Gastroesophageal sphincter (tissue), 4 donors: ENCODE data around the gene SPECC1L. TPM values are rescaled to one million over a fixed set of nuclear protein-coding genes. Genes with fewer than 3 reads are reported as not detected.

Experiments
- ATAC-seq: fragments of 150-250 bp; one replicate; pipeline ENCODE4 v1.9.1; 2016; ENCODE audit warnings: mild to moderate bottlenecking, moderate library complexity
- H3K27ac ChIP-seq, 4 donors: fragments of 200-600 bp; sonication (generic) in 3 of 4; 1 replicate in 3 of 4; 2 replicates in 1 of 4; pipeline ENCODE4 v1.5.1; 2016 to 2019
- H3K27me3 ChIP-seq: fragments of 200-600 bp; sonication (generic); one replicate; pipeline ENCODE4 v1.5.1; 2019
- H3K36me3 ChIP-seq, 2 donors: fragments of 200-600 bp; sonication (generic); one replicate each; pipeline ENCODE4 v1.5.1; 2019; ENCODE audit warnings: control low read depth in 1 of 2
- H3K4me1 ChIP-seq, 3 donors: fragments of 200-600 bp; sonication (generic); 1 replicate in 2 of 3; 2 replicates in 1 of 3; pipeline ENCODE4 v1.5.1; 2016 to 2019; ENCODE audit warnings: control low read depth in 2 of 3
- H3K4me3 ChIP-seq, 2 donors: fragments of 200-600 bp; sonication (generic); one replicate each; pipeline ENCODE4 v1.5.1; 2019; ENCODE audit warnings: mild to moderate bottlenecking in 1 of 2, moderate library complexity in 1 of 2
- H3K9me3 ChIP-seq, 3 donors: fragments of 200-600 bp; sonication (generic); one replicate each; pipeline ENCODE4 v1.5.1; 2017 to 2019; ENCODE audit warnings: control low read depth in 2 of 3
- EP300 ChIP-seq: sonication (generic); formaldehyde crosslinking; IDR thresholded peaks from one replicate; pipeline ENCODE4 v1.6.1; 2017; ENCODE audit warnings: antibody characterized with exemption, mild to moderate bottlenecking
- POLR2A ChIP-seq, 2 donors: fragments of 450-650 bp; IDR thresholded peaks; one replicate each; pipeline ENCODE4 v1.6.1; 2017; ENCODE audit warnings: antibody characterized with exemption in 2 of 2, mild to moderate bottlenecking in 2 of 2, moderate library complexity in 1 of 2
- POLR2AphosphoS5 ChIP-seq: sonication (generic); formaldehyde crosslinking; IDR thresholded peaks from one replicate; pipeline ENCODE4 v1.6.1; 2017; ENCODE audit warnings: antibody characterized with exemption
- WGBS, 2 donors: methylation state at CpG; one replicate each; pipeline ENCODE4 v1.1.5; 2018; ENCODE audit warnings: low coverage in 1 of 2; 5-methylcytosine and 5-hydroxymethylcytosine counted together
- total RNA-seq, 4 donors: library from RNA; depleted of rRNA; stranded (reverse); fragments of >200 nt; gene quantifications; one replicate each; pipeline ENCODE4 v1.1.0, GENCODE V29; 2016
- TF ChIP-seq, protein P1 (sequence below), 4 experiments: fragments of 200-600 bp in 2 of 4; fragments of 450-650 bp in 2 of 4; sonication (generic) in 1 of 4; IDR thresholded peaks; one replicate each; pipeline ENCODE4 v1.5.1; 2017 to 2019; ENCODE audit warnings: antibody characterized with exemption in 4 of 4, mild to moderate bottlenecking in 2 of 4, moderate library complexity in 2 of 4

SPECC1L gene
- total RNA-seq, 4 donors from 2014 or later: 62.3 to 110 (median 92.5) TPM

- Histone ChIP-seq H3K4me1 (peaks cover 0 to 11% (median 3%) of the 10 kb centered on the region in 3 donors), H3K27ac (no peak overlapping the region), H3K36me3 (peaks cover 0 to 74% of the 10 kb centered on the region in 2 donors), H3K27me3 (no peaks in the 10 kb centered on the region), H3K9me3 (no peaks in the 10 kb centered on the region), H3K4me3 (no peak overlapping the region)
- no peak for ATAC-seq
- WGBS, 2 donors: no CpG with 5 or more reads among the region's 7 CpGs
- TF ChIP-seq EP300: no peak
- no peak for TF ChIP-seq POLR2A (IDR thresholded peaks at IDR 0.05)
- TF ChIP-seq POLR2AphosphoS5: no peak
- TF ChIP-seq, protein P1, sequence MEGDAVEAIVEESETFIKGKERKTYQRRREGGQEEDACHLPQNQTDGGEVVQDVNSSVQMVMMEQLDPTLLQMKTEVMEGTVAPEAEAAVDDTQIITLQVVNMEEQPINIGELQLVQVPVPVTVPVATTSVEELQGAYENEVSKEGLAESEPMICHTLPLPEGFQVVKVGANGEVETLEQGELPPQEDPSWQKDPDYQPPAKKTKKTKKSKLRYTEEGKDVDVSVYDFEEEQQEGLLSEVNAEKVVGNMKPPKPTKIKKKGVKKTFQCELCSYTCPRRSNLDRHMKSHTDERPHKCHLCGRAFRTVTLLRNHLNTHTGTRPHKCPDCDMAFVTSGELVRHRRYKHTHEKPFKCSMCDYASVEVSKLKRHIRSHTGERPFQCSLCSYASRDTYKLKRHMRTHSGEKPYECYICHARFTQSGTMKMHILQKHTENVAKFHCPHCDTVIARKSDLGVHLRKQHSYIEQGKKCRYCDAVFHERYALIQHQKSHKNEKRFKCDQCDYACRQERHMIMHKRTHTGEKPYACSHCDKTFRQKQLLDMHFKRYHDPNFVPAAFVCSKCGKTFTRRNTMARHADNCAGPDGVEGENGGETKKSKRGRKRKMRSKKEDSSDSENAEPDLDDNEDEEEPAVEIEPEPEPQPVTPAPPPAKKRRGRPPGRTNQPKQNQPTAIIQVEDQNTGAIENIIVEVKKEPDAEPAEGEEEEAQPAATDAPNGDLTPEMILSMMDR (IDR thresholded peaks at IDR 0.05): no peak
These were observed 141.6 kb downstream of the SPECC1L start for GRCh38 chr22:24412274-24412673.

DNA sequence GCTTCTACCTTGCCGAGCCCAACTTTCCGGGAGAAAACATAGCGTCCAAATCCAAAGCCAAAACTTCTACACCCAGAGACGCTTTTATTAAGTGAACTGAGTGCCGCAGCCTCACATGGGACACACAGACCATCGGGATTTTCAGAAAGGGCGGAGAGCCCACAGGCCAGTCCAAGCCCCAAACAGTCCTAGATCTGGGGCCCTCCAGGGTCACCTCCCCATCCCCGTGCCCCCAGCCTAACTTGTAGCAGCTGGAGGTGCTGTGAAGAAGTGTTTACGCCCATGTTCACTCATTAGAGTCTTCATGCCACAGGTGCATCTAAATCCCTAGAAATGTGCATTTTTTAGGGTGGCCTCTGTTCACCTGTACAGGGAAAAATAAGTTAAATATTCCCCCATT lies 142.6 kb downstream of the SPECC1L start:
- Histone ChIP-seq H3K27ac (no peak overlapping the region), H3K9me3 (no peaks in the 10 kb centered on the region), H3K36me3 (peaks cover 0 to 74% of the 10 kb centered on the region in 2 donors), H3K27me3 (no peaks in the 10 kb centered on the region), H3K4me1 (peaks cover 0 to under 1% (median 0%) of the 10 kb centered on the region in 3 donors), H3K4me3 (no peak overlapping the region)
- ATAC-seq: no peak
- TF ChIP-seq, protein P1 (IDR thresholded peaks at IDR 0.05): no peak
- TF ChIP-seq POLR2A (IDR thresholded peaks at IDR 0.05) (no peak), POLR2AphosphoS5 (no peak), EP300 (no peak)
- 89% methylated on average over 6 of the region's 9 CpGs; no CpG with 5 or more reads in 1 of the 2 donors for WGBS, 2 donors

DNA sequence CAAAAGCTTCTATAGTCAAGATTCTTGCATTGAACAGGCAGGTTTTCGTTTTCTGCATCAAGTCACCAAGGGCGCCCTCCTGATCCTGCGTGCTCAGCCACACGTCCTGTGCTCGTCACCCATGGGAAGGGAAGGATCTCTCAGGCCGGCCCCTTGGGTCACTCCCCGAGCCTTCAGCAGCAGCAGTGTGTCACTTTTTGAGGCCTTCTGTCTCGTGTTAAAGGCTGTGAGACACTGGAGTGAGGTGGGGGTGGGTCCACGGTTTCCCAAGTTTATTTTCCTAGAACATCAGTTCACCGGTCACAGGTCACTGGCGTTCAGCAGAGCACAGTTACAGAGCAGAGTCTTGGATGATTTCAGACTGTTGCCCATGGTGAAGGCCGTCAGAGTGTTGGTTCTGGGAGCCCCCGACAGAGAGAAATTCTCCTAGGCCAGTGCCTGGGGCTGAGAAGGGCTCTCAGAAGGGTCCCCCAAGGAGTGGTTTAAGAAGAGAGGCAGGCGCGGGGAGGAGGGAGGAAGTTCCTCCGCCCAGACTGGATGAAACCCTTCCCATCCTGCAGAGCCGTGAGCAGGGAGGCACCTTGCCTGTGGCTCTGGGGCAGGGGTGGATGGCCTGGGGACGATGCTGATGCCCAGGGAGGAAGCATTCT lies 143.2 kb downstream of the SPECC1L start:
- peaks cover 0 to 76% of the 10 kb centered on the region in 2 donors for H3K36me3 ChIP-seq
- no peak overlapping the region for H3K27ac ChIP-seq
- no peaks in the 10 kb centered on the region for H3K27me3 ChIP-seq
- no peak for ATAC-seq
- H3K4me3 ChIP-seq: no peak overlapping the region
- H3K9me3 ChIP-seq: no peaks in the 10 kb centered on the region
- 83 to 100% methylated on average over 2 to 5 of the region's 18 CpGs for WGBS, 2 donors
- TF ChIP-seq POLR2AphosphoS5 (no peak), EP300 (no peak), POLR2A (IDR thresholded peaks at IDR 0.05) (no peak)
- TF ChIP-seq, protein P1 (IDR thresholded peaks at IDR 0.05): no peak
- H3K4me1 ChIP-seq: no peaks in the 10 kb centered on the region

DNA sequence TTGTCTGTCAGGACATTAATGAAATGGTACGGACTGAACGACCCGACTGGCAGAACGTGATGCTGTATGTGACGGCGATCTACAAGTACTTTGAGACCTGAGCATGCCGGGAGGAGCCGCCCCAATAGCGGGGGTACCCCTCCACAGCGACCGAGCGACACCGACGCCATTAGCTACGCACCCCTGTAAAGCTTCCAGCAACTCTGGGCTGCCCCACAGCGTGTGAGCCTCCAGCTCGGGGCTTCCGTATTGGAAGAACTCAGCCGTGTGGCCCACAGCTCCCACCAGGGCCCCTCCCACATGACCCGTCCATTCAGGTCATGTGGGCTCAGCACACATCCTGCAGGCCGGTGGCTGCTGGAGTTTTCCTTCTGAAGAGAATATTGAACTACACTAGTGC lies 143.9 kb downstream of the SPECC1L start:
- H3K4me1 ChIP-seq: peaks cover 0 to 4% (median 0%) of the 10 kb centered on the region in 3 donors
- H3K4me3 ChIP-seq: no peak overlapping the region
- WGBS, 2 donors: 83% methylated on average over 6 of the region's 21 CpGs; no CpG with 5 or more reads in 1 of the 2 donors
- H3K27ac ChIP-seq: no peak overlapping the region
- no peaks in the 10 kb centered on the region for H3K9me3 ChIP-seq
- H3K36me3 ChIP-seq: peaks cover 0 to 76% of the 10 kb centered on the region in 2 donors
- ATAC-seq: no peak
- no peaks in the 10 kb centered on the region for H3K27me3 ChIP-seq
- TF ChIP-seq, protein P1 (IDR thresholded peaks at IDR 0.05): no peak
- no peak for TF ChIP-seq EP300
- TF ChIP-seq POLR2AphosphoS5: no peak
- TF ChIP-seq POLR2A (IDR thresholded peaks at IDR 0.05): no peak
